Measurements from ENCODE around the gene GPD2.

DNA sequence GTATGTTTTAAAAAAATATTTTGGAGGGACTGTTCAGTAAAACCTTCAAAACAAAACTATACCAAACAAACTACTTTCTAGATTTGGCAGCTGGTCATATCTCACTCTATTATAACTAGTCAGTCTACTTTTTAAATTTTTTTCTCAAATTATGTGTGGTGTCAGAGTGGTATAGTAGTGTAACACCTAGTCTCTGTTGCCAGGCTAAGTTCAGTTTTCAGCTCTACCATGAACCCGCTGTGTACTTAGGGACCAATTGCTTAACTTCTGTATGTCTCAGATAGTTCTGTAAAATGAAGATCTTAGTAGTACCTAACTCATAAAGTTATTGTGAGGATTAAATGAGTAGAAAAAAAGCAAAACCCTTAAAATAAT lies 54.3 kb downstream of the GPD2 start:
- TF ChIP-seq TAF1 (IDR thresholded peaks at IDR 0.05; ENCODE audit: borderline replicate concordance, low read depth, low read length) = no peak
- no peak for TF ChIP-seq POLR2AphosphoS5 (IDR thresholded peaks at IDR 0.05; ENCODE audit: low read depth, low read length)
- no peak for TF ChIP-seq POLR2A (IDR thresholded peaks at IDR 0.05; ENCODE audit: low read depth, low read length)

All from GM12892 (cell line).